Panc1 (cell line): Measurements from ENCODE around the gene PRPF38B. TPM values are rescaled to one million over a fixed set of nuclear protein-coding genes. Genes with fewer than 3 reads are reported as not detected.

ENCODE experiments used
- ATAC-seq: fragments of 200-7000 bp; cut with Tn5 transposase; 2 replicates; pipeline ENCODE4 v1.9.1; 2020; ENCODE audit warnings: mild to moderate bottlenecking, moderate library complexity
- BruUV-seq: library from RNA; stranded (reverse); fragments of 400-500 nt; replicated peaks from 2 replicates; lab custom pipeline; 2021; lab: Mats Ljungman, UMichigan
- CTCF ChIA-PET: fragments of 300-600 bp; sonication (Branson Sonifier 250); formaldehyde crosslinking; loops from one replicate; lab custom pipeline; 2022; ENCODE audit warnings: antibody characterized with exemption; lab: Charles Lee
- POLR2A ChIA-PET: fragments of 300-600 bp; sonication (Branson Sonifier 250); formaldehyde crosslinking; loops from one replicate; lab custom pipeline; 2022; ENCODE audit warnings: antibody characterized with exemption; lab: Charles Lee
- DNase-seq: peaks from one replicate; pipeline ENCODE4 v3.0.0-alpha.2; 2010; ENCODE audit warnings: low read depth, low spot score
- H3K27ac ChIP-seq: 2 replicates; pipeline ENCODE4 v1.5.1; 2011; ENCODE audit warnings: mild to moderate bottlenecking, low read length, inconsistent platforms
- H3K27me3 ChIP-seq: fragments of 200-500 bp; sonication (Bioruptor generic); 2 replicates; pipeline ENCODE4 v1.6.0; 2014; ENCODE audit warnings: low read length, inconsistent platforms; ENCODE audit not compliant: control insufficient read depth, insufficient read depth
- H3K36me3 ChIP-seq: fragments of 200-500 bp; sonication (Bioruptor generic); 2 replicates; pipeline ENCODE4 v1.5.1; 2014; ENCODE audit warnings: inconsistent platforms, mild to moderate bottlenecking, low read length, moderate library complexity; ENCODE audit not compliant: control insufficient read depth, insufficient read depth
- H3K4me1 ChIP-seq: 2 replicates; pipeline ENCODE4 v1.5.1; 2011; ENCODE audit warnings: inconsistent platforms, mild to moderate bottlenecking, low read length, moderate library complexity; ENCODE audit not compliant: control insufficient read depth, insufficient read depth
- H3K4me3 ChIP-seq, 2 experiments: 2 replicates each; pipeline ENCODE4 v1.5.1; 2011 to 2012; ENCODE audit warnings: low read depth in 2 of 2, low read length in 2 of 2, mild to moderate bottlenecking in 2 of 2, inconsistent platforms in 1 of 2, moderate library complexity in 1 of 2
- H3K9me3 ChIP-seq: fragments of 200-500 bp; sonication (Bioruptor generic); 2 replicates; pipeline ENCODE4 v1.5.1; 2014; ENCODE audit warnings: low read depth, mild to moderate bottlenecking, inconsistent platforms, low read length, moderate library complexity; ENCODE audit not compliant: control insufficient read depth, insufficient read depth
- POLR2AphosphoS5 ChIP-seq: IDR thresholded peaks from 2 replicates; pipeline ENCODE4 v1.6.1; 2012; ENCODE audit warnings: mild to moderate bottlenecking, low read depth, low read length, moderate library complexity
- SIN3A ChIP-seq: IDR thresholded peaks from 2 replicates; pipeline ENCODE4 v1.6.1; 2012; ENCODE audit warnings: low read depth, mild to moderate bottlenecking, low read length, moderate library complexity, borderline replicate concordance; ENCODE audit not compliant: insufficient read depth
- TCF7L2 ChIP-seq: IDR thresholded peaks from 2 replicates; pipeline ENCODE4 v1.6.1; 2011; ENCODE audit warnings: mild to moderate bottlenecking, low read depth, low read length, inconsistent platforms
- in situ Hi-C: cut with HindIII; loops from 2 replicates; pipeline ENCODE4 v1.10.0; 2016; ENCODE audit warnings: low sequenced_read_pairs, low pct_unique_long_range_greater_than_20kb
- intact Hi-C: fragments of 100-400 bp; cut with micrococcal nuclease; formaldehyde crosslinking; loops from one replicate; pipeline ENCODE4 v1.10.0; 2022; ENCODE audit not compliant: unreplicated experiment
- total RNA-seq: library from RNA; stranded (reverse); gene quantifications from one replicate; pipeline ENCODE4 v1.2.1, GENCODE V29; 2021; ENCODE audit not compliant: unreplicated experiment
- TF ChIP-seq, protein P1 (sequence below): fragments of 450-650 bp; IDR thresholded peaks from 2 replicates; pipeline ENCODE4 v1.5.1; 2017; ENCODE audit warnings: mild to moderate bottlenecking
- TF ChIP-seq, protein P2 (sequence below), 2 experiments: IDR thresholded peaks; 2 replicates each; pipeline ENCODE4 v1.6.1; 2011 to 2012; ENCODE audit warnings: low read depth in 2 of 2, control low read depth in 1 of 2, low read length in 1 of 2, mild to moderate bottlenecking in 1 of 2, moderate library complexity in 1 of 2; ENCODE audit not compliant: insufficient read depth in 1 of 2

The PRPF38B gene
- total RNA-seq, 1 experiment from 2014 or later, result 31.7 TPM

DNA sequence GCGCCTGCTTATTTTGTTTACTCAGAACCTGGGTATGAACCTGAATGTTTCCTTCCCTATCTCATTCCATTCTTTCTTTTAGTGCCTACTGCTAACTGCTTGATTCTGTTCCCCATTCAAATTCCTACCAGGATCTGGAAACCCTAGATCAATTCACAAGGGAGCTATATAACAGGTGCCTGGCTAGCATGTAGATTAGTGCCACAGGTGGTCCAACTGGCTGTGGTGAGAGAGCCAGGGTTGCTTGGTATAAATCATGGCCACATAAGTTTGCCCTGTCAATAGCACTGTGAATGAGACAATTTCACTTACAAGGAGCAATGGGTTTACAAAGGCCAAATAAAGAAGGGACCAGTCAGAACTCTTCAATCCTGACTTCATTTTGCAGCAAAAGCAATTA lies 6.6 kb upstream of the PRPF38B start:
- ChIA-PET CTCF (no interaction called here), POLR2A (no interaction called here)
- ATAC-seq, result no peak
- Histone ChIP-seq H3K4me3 (no peak overlapping the region), H3K4me1 (no peaks in the 10 kb centered on the region; the same call in 1 of the 2 replicates), H3K36me3 (no peaks in the 10 kb centered on the region), H3K27me3 (no peaks in the 10 kb centered on the region), H3K27ac (no peak overlapping the region), H3K9me3 (no peaks in the 10 kb centered on the region)
- TF ChIP-seq, protein P1, sequence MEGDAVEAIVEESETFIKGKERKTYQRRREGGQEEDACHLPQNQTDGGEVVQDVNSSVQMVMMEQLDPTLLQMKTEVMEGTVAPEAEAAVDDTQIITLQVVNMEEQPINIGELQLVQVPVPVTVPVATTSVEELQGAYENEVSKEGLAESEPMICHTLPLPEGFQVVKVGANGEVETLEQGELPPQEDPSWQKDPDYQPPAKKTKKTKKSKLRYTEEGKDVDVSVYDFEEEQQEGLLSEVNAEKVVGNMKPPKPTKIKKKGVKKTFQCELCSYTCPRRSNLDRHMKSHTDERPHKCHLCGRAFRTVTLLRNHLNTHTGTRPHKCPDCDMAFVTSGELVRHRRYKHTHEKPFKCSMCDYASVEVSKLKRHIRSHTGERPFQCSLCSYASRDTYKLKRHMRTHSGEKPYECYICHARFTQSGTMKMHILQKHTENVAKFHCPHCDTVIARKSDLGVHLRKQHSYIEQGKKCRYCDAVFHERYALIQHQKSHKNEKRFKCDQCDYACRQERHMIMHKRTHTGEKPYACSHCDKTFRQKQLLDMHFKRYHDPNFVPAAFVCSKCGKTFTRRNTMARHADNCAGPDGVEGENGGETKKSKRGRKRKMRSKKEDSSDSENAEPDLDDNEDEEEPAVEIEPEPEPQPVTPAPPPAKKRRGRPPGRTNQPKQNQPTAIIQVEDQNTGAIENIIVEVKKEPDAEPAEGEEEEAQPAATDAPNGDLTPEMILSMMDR, result no peak
- no peak for TF ChIP-seq POLR2AphosphoS5
- TF ChIP-seq, protein P2, sequence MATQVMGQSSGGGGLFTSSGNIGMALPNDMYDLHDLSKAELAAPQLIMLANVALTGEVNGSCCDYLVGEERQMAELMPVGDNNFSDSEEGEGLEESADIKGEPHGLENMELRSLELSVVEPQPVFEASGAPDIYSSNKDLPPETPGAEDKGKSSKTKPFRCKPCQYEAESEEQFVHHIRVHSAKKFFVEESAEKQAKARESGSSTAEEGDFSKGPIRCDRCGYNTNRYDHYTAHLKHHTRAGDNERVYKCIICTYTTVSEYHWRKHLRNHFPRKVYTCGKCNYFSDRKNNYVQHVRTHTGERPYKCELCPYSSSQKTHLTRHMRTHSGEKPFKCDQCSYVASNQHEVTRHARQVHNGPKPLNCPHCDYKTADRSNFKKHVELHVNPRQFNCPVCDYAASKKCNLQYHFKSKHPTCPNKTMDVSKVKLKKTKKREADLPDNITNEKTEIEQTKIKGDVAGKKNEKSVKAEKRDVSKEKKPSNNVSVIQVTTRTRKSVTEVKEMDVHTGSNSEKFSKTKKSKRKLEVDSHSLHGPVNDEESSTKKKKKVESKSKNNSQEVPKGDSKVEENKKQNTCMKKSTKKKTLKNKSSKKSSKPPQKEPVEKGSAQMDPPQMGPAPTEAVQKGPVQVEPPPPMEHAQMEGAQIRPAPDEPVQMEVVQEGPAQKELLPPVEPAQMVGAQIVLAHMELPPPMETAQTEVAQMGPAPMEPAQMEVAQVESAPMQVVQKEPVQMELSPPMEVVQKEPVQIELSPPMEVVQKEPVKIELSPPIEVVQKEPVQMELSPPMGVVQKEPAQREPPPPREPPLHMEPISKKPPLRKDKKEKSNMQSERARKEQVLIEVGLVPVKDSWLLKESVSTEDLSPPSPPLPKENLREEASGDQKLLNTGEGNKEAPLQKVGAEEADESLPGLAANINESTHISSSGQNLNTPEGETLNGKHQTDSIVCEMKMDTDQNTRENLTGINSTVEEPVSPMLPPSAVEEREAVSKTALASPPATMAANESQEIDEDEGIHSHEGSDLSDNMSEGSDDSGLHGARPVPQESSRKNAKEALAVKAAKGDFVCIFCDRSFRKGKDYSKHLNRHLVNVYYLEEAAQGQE (IDR thresholded peaks at IDR 0.05; ENCODE audit: insufficient read depth in 1 of 2, low read depth in 2 of 2, low read length in 1 of 2), result no peak
- no peak for TF ChIP-seq TCF7L2
- TF ChIP-seq SIN3A, result no peak
- in situ Hi-C loops (no loop called here), intact Hi-C loops (no loop called here)
- DNase-seq, result no peak
- no TSS peak for BruUV-seq

DNA sequence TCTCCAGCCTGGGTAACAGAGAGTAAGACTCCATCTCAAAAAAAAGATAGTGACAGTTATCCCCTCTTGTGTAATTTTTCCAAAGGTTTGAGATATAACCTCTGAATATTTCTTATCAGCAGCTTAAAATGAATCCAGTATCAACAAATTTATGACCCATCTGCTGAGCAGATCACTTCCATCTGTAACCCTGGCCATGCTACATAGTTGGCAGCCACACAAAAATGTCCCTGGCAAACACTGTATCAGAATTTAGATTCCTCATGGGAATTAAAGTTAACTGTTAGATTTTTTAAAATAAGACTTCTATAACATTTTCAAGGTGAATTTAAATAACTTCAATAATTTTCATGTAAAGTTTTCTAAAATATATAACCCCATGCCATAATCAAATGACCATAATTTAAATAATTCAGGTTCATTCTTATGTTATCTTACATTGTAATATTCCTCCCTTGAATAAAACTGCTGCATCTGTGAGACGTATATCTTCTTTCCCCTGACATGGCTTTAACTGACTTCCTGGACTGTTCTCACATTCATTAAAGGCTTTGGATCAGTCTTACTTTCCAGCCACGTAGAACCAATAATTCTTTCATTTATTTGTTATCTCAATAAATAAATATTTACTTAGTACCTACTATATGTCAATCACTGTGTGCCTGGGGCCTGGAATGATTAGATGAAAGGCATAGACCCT lies 5.3 kb upstream of the PRPF38B start:
- in situ Hi-C loops, result no loop called here
- TF ChIP-seq TCF7L2 (no peak), SIN3A (no peak), POLR2AphosphoS5 (no peak)
- TF ChIP-seq, protein P2 (IDR thresholded peaks at IDR 0.05; ENCODE audit: insufficient read depth in 1 of 2, low read depth in 2 of 2, low read length in 1 of 2), result no peak
- TF ChIP-seq, protein P1, result no peak
- no peak overlapping the region for H3K27ac ChIP-seq
- no peak for DNase-seq
- no peaks in the 10 kb centered on the region for H3K27me3 ChIP-seq
- no peak for ATAC-seq
- H3K4me3 ChIP-seq, result no peak overlapping the region
- ChIA-PET CTCF (no interaction called here), POLR2A (no interaction called here)
- peaks cover 8% of the 10 kb centered on the region for H3K4me1 ChIP-seq
- no peaks in the 10 kb centered on the region for H3K9me3 ChIP-seq
- intact Hi-C loops, result no loop called here
- BruUV-seq, result no TSS peak
- peaks cover 5% of the 10 kb centered on the region; the same call in 1 of the 2 replicates for H3K36me3 ChIP-seq
